Neural crest cell (in vitro differentiated cells): ENCODE data around the gene ROBO1. TPM values are rescaled to one million over a fixed set of nuclear protein-coding genes. Genes with fewer than 3 reads are reported as not detected.

ENCODE experiments used
- DNase-seq: peaks from one replicate; pipeline ENCODE4 v3.0.0; 2021; ENCODE audit warnings: low read depth, mixed read lengths, low spot score
- H3K27ac Mint-ChIP-seq: one replicate; pipeline ENCODE4 v1.8.0; 2021; ENCODE audit warnings: mild to moderate bottlenecking, mixed read lengths; ENCODE audit not compliant: unreplicated experiment
- H3K27me3 Mint-ChIP-seq: 2 replicates; pipeline ENCODE4 v1.8.0; 2021; ENCODE audit warnings: low read depth, mild to moderate bottlenecking, mixed read lengths
- H3K36me3 Mint-ChIP-seq: 2 replicates; pipeline ENCODE4 v1.8.0; 2021; ENCODE audit warnings: low read depth, mild to moderate bottlenecking, mixed read lengths
- H3K4me1 Mint-ChIP-seq: 2 replicates; pipeline ENCODE4 v1.8.0; 2021; ENCODE audit warnings: mixed read lengths
- H3K4me3 Mint-ChIP-seq: one replicate; pipeline ENCODE4 v1.8.0; 2021; ENCODE audit warnings: mild to moderate bottlenecking, mixed read lengths
- H3K9me3 Mint-ChIP-seq: 2 replicates; pipeline ENCODE4 v1.8.0; 2021; ENCODE audit warnings: mixed read lengths
- total RNA-seq: library from RNA; stranded (reverse); gene quantifications from 2 replicates; pipeline ENCODE4 v1.2.1, GENCODE V29; 2021
- TF ChIP-seq, protein P1 (sequence below): fragments of 200-600 bp; sonication (generic); conservative IDR thresholded peaks from 2 replicates; pipeline ENCODE4 v1.5.0; 2021; ENCODE audit warnings: antibody characterized with exemption, mild to moderate bottlenecking

The ROBO1 gene
- total RNA-seq, 1 donor from 2014 or later: 88.7 TPM

DNA sequence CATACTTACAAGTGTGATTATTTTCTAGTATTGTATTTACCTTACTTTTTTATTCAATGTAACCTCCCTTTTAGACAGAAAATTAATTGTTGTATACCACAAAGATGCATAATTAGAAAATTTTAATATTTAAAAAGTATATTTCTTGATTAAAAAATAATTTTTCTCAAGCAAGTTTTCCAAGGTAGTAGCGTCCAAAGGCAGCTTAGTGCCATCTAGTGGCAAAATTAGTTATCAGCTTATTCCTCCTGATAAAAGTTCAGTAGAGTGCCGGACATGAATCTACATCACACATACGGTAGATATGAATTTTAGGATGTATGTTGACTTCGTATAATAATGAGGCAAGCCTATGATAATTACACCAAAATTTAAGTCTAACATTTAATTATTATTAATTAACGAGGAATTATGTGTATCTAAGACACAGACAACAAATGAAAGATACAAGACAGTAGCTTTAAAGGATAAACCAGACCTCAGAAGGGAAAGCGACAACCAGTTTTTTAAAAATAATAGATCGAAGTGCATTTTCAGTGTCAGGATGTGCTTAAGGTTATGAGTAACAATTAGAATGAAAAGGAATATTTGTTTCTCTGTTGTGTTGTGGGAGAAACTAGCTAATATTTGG is 405.9 kb downstream of the ROBO1 start:
- TF ChIP-seq, protein P1, sequence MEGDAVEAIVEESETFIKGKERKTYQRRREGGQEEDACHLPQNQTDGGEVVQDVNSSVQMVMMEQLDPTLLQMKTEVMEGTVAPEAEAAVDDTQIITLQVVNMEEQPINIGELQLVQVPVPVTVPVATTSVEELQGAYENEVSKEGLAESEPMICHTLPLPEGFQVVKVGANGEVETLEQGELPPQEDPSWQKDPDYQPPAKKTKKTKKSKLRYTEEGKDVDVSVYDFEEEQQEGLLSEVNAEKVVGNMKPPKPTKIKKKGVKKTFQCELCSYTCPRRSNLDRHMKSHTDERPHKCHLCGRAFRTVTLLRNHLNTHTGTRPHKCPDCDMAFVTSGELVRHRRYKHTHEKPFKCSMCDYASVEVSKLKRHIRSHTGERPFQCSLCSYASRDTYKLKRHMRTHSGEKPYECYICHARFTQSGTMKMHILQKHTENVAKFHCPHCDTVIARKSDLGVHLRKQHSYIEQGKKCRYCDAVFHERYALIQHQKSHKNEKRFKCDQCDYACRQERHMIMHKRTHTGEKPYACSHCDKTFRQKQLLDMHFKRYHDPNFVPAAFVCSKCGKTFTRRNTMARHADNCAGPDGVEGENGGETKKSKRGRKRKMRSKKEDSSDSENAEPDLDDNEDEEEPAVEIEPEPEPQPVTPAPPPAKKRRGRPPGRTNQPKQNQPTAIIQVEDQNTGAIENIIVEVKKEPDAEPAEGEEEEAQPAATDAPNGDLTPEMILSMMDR: peak; percentile 93
- H3K4me3 Mint-ChIP-seq: no peak overlapping the region
- H3K4me1 Mint-ChIP-seq: no peaks in the 10 kb centered on the region
- no peak for DNase-seq
- H3K36me3 Mint-ChIP-seq: no peaks in the 10 kb centered on the region
- H3K9me3 Mint-ChIP-seq: peaks cover 4% of the 10 kb centered on the region
- H3K27me3 Mint-ChIP-seq: no peaks in the 10 kb centered on the region
- no peak overlapping the region for H3K27ac Mint-ChIP-seq

DNA sequence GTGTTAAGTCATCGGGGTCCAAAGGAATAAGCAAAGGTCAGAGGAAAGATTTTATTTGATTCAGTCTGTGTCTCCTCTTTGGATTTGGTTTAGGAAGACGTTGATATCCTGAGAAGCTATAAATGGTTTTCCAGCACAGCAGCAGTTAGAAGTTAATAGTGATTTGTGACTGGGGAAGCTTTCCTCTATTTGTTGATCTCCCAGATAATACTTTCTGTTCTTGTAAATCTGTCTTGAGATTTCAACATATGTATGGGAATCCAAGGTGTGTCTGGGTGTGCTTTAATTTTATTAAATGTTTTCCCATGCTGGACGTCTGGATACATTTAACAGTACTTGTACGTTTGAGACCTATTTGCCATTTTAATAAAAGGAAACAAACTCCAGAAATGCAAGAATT is 409.5 kb downstream of the ROBO1 start:
- H3K4me1 Mint-ChIP-seq: no peaks in the 10 kb centered on the region
- TF ChIP-seq, protein P1: no peak

DNA sequence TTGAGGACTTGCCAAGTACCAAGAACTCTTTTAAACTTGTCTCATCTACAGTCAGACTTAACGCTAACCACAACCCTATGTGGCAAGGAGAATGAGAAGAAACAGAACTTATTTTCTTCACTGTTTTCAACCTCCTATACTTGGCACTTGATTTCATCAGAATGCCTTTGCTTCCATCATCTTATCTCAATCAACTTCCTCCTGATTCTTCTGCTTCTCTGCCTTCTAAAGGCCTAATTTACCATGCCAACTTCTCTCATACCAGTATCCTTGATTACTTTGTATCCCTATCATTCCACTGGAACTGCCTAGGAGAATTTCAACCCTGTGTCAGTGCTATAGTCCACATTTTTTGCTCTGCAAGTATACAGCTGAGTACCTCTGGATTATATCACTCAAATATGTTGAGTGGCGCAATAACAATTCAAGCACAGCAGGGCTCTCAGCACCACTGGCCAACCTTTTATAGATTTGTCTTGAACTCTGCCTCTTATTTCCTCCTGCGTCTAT is 413.6 kb downstream of the ROBO1 start:
- Mint-ChIP-seq H3K27ac (no peak overlapping the region), H3K4me1 (no peaks in the 10 kb centered on the region), H3K4me3 (no peak overlapping the region)

More for the DNA sequence above, 409.5 kb downstream of the ROBO1 start:
- DNase-seq: no peak
- no peaks in the 10 kb centered on the region for H3K9me3 Mint-ChIP-seq
- no peak overlapping the region for H3K4me3 Mint-ChIP-seq
- no peaks in the 10 kb centered on the region for H3K27me3 Mint-ChIP-seq
- no peaks in the 10 kb centered on the region for H3K36me3 Mint-ChIP-seq
- H3K27ac Mint-ChIP-seq: no peak overlapping the region

DNA sequence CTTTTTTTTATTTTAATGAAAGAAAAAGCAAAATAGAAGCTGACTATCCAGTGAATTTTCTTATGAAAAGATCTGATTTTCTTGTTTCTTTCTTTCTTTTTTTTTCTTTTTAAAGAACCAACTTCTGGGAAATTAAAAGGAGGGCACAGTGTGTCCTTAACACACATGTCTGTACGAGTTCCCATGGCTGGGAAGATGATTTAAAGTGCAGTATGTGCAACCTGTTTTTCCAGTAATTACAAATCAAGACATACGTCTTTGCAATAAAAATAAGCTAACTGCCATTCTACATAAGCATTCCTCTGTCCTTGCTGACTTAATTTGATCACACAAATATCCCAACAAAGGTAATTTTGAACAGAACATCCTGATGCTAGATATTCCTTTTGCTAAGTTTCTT is 416.1 kb downstream of the ROBO1 start:
- TF ChIP-seq, protein P1: no peak
- no peaks in the 10 kb centered on the region for H3K27me3 Mint-ChIP-seq
- no peaks in the 10 kb centered on the region for H3K4me1 Mint-ChIP-seq
- no peaks in the 10 kb centered on the region for H3K36me3 Mint-ChIP-seq
- no peak overlapping the region for H3K4me3 Mint-ChIP-seq
- H3K9me3 Mint-ChIP-seq: no peaks in the 10 kb centered on the region
- DNase-seq: no peak
- H3K27ac Mint-ChIP-seq: peak overlapping the region; percentile 35

More for the DNA sequence above, 413.6 kb downstream of the ROBO1 start:
- TF ChIP-seq, protein P1: no peak
- no peaks in the 10 kb centered on the region for H3K9me3 Mint-ChIP-seq
- H3K27me3 Mint-ChIP-seq: no peaks in the 10 kb centered on the region
- DNase-seq: no peak
- H3K36me3 Mint-ChIP-seq: no peaks in the 10 kb centered on the region

DNA sequence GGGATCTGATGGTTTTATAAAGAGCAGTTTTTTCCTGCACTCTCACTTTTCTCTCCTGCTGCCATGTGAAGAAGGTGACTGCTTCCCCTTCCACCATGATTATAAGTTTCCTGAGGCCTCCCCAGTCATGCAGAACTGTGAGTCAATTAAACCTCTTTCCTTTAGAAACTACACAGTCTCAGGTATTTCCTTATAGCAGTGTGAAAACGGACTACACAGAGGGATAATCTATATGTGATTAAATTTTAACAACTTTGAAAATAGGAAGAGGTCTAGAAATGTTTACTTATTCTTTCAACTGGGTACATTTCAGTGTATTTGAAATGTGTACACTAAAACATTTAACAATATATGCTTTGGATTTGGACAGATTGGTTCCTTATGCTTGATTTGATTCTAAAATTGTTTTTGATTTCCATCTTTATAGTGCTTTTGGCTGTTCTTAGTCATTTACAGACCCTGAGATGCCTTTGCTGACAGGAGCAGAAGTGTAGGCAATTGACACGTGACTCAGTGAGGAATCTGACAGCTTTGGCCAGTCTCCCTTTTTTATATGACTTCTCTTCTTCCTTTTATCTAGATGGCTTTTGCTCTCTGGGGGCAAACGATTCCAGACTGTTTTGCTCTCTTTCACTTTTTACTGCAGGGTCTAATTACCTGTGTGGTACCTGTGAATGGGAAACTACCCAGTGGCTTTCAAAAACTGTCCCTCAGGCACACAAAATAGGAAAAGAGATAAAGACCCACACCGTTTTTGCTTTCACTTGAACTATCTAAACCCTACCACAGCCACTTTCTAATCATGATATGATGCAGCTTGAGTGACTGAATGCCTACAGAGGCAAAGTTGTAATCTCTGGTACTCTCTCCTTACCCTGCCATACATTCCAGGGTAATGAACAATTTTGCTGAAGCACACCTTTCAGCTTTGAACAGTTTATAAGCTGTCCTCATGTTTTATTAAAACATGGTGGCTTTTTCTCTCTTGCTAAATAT is 422.6 kb downstream of the ROBO1 start:
- Mint-ChIP-seq H3K4me3 (no peak overlapping the region), H3K36me3 (no peaks in the 10 kb centered on the region), H3K9me3 (no peaks in the 10 kb centered on the region), H3K27me3 (no peaks in the 10 kb centered on the region), H3K4me1 (no peaks in the 10 kb centered on the region), H3K27ac (no peak overlapping the region)
- no peak for DNase-seq
- TF ChIP-seq, protein P1: no peak
